IPS-NIHi7 (cell line): Measurements from ENCODE around the gene TBC1D9B.
"Not testable (repeated sequence)": the region's sequence is repeated elsewhere in the genome, so short reads cannot be mapped to it uniquely, and the experiment has no call there.

Experiments
- DNase-seq: peaks from one replicate; pipeline ENCODE4 v3.0.0; 2012; ENCODE audit warnings: mixed read lengths; ENCODE audit errors: extremely low spot score

Gene TBC1D9B

DNA sequence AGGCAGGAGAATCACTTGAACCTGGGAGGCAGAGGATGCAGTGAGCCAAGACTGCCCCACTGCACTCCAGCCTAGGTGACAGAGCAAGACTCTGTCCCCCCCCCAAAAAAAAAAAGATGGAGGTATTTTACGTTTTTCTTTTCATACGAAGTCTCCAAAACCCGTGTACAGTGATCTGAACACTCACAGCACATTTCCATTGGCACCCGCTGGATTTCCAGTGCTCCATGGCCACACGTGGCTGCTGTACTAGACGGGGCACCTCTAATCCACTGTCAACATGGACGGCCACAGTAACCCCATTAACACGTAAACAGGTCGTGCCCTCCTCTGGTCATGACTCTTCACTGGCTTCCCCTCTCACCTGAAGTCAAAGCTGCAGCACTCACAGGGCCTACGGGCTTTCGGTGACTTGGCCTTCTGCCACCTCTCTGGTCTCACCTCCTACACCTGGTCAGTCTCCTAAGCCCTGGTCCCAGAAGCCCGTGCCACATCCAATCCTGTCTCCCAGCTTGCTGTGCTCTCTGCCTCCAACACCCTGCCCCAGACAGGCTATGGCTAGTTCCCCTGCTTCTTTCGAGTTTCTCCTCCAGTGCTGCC is 22.1 kb downstream of the TBC1D9B start:
- no peak for DNase-seq

DNA sequence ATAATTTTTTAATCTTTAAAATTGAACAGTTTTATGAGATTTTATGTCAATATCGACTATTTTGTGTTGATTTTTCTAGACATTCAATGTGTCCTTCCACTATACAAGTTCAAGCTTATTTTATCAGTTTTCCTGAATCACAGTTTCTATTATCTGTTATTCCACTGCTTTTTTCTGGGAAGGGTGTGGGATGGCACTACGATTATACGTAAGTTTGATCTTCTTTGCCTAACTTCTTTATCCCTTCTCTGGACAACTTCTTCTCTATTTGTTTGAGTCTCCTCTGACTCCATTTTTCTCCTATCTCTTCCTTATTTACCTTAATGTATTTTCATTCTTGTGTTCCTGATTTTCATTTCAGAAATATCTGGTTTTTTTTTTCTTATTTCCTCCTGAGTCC is 24.5 kb downstream of the TBC1D9B start:
- no peak for DNase-seq

DNA sequence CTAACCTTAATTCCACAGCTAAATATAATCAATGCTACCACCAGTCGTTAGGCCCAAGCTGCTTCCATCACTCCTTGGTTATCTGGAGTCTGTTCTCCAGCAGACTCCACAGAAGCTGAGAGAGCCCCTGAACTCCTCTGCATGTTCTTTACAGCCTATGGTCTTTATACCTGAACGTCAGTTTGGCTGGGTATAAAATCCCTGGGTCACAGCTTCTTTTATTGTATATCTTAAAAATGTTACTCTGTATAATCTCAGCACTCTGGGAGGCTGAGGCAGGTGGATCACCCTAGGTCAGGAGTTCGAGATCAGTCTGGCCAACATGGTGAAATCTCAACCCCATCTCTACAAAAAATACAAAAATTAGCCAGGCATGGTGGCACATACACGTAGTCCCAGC is 25.4 kb downstream of the TBC1D9B start:
- no peak for DNase-seq

DNA sequence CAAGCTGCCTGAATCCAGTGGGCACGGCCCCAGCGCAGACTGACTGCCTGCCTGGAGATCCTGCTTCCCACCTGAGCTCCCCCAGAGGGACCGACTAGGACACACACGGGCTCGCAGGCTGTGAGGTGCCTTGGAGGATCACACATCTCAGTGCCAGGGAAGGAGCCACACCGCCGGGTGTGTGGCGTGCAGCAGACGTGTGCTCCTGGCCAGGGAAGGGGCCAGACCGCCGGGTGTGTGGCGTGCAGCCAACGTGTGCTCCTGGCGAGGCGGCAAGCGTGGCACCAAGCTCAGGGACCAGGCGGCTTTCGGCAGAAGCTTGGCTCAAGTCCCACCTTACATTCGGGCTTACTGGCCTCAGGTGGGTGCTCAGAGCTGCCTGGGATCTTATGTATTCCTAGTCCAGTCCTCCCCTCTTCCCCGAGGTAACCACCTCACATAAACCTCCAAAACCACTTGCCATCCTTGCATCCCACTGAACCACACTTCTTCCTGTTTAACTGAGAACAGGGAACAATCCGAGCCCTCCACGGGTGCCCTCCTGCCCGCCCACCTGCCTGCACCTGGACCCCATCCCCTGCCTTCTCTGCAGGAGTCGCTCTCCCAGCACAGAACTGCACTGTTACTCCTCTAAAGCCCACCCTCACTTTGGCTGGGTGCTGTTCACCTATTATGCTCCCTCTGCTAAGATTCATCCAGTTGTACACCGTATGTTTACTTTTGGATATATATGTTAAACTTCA is 26.7 kb downstream of the TBC1D9B start:
- DNase-seq = no peak

DNA sequence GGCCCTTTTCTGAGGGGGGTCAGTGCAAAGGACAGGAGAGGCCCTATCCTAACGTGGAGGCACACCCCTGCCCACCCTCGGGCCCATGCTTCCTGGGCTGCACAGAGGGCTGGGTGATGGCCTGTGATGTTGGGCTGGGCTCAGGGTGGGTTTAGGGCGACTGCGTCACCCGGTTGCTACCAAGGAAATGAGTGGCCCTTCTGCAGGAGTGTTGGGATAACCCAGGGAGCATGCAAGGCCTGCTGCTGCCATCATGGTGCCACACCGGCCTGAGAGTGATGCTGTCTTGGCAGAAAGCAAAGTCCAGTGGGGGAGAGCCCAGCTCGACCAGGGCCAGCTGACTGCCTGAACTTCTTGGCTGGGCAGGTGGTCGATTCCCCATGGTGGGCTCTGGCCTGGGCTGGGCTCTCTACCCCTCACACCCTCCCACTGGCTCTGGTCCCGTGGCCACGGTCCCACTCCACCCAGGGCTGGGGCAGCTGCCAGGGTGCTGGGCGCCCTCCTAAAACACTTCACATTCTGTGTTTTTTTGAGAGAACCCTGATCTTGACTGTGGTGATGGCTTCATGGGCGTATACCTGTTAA is 27.5 kb downstream of the TBC1D9B start:
- DNase-seq = no peak

DNA sequence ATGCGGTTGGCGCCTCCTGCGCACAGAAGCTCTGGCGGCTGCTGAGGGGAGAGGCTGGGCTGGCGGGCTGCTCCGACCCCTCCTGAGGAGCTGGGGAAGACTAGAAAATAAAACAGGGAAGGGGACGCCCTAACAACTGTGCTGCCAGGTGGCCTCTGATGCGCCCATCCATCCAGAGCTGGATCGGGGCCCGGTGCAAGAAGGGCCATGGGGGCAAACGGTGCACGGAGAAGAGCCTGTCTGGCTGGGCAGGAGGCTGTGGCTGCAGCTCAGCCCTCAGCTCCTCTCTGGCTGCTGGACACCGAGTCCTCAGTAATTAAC is 28.0 kb downstream of the TBC1D9B start:
- DNase-seq = no peak

DNA sequence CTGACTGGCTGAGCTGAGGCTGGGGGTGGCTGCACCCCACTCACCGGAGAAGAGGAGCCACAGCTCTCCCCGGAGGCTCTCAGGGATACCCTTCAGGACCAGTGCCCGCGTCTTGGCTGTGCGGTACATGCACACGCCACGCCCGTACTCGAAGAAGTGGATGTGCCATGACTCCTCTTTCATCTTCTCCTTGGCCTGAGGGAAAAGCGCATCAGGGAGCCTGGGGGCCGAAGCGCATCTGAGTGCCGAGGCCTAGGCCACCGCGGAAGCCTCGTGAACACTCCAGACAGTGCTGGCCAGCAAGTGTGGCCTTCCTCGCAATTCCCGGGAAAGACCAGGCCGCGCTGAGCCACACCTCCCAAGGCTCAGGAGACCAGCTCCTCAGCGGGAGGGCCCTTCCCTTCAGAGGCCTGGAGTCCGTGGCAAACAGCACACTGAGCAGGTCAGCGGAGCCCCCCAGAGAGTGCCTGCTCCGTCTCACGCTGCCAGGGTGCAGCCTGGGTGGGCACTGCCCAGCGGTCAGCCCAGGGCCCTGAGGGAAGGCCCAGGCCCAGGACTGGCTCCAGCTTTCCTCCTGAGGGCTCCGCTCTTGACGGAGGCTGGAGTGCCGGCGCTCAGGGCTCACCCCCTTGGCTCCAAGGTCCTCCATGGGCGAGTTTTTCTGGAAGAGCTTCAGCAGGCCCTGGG is 28.6 kb downstream of the TBC1D9B start:
- no peak for DNase-seq

DNA sequence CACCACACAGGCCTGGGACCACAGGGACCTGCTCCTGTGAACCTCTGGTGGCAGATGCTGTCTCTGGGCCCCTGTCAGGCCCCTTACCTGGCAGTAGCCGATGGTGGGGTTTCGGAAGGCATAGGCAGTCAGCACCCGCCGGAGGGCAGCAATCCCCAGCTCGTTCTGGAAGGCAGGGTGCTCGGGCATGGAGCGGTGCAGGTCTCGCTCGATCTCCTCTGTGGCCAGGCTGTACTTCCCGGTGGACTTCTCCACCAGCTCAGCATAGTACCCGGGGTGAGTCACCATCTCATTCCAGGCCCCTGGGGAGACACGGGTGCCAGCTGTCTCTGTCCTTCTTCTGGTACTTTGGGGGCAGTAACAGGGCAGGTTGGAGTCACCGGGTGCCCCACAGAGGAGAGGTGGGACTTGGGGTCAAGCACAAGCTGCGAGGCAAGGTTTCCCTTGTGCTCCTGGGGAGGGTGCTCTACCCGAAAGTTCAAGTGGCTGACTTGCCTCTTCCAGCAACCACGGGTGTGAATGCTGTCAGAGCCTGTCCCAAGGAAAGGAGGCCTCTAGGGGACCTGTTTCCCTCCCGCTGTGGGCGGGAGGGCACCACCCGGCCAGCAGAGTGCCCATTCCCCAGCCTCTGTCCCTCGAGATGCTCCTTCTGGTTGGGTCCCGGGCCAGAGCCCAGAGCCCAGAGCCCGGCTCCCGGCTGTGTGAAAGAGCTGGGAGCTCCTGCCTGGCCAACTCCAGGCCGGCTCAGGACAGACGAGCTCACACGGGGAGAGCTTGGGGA is 29.3 kb downstream of the TBC1D9B start:
- DNase-seq = no peak

DNA sequence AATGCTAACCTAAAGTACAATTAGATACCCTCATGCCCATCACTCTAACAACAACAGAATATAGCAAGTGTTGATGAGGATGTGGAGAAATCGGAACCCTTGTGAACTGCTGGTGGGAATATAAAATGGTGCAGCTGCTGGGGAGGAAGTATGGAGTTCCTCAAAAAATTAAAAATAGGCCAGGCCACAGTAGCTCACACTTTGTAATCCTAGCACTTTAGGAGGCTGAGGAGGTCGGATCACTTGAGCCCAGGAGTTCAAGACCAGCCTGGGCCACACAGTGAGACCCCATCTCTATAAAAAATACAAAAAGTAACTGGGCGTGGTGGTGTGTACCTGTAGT is 31.1 kb downstream of the TBC1D9B start:
- no peak for DNase-seq

DNA sequence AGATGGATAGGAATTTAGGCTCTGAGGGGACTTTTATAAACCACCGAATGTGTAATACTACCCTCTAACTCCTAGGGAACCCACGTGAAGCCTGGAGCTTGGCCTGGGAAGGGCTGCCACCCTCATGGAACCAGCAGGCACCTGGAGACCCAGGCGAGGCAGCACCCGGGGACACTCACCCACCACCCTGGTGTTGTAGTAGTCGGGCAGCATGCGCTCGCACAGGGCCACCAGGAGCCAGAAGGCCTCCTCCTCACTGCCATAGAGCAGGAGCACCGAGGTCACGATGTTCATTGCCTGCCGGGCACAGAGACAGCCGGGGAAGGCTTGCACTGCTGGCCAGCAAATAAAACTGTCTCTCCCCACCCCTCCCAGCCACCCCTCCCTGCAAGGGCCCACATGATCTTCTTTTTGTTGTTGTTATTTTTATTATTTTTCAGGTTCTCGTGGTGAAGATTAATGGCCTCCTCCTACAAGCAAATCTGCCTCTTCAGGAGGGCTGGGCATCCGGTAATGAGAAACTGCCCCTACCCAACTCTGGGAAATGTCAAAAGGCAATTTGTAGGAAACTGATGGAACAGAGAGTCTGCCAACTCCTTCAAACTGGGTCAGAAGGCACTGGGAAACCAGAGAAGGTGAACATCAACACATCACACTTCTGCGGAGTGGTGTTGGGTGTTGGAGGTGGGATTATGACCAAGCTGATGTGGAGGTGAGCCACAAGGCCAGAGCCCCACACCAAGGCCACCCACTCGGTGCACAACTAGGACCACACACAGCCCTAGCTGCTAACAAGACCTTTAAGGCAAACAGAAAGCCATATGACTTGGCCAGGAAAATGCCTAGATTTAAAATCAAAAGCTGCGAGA is 31.7 kb downstream of the TBC1D9B start:
- no peak for DNase-seq

DNA sequence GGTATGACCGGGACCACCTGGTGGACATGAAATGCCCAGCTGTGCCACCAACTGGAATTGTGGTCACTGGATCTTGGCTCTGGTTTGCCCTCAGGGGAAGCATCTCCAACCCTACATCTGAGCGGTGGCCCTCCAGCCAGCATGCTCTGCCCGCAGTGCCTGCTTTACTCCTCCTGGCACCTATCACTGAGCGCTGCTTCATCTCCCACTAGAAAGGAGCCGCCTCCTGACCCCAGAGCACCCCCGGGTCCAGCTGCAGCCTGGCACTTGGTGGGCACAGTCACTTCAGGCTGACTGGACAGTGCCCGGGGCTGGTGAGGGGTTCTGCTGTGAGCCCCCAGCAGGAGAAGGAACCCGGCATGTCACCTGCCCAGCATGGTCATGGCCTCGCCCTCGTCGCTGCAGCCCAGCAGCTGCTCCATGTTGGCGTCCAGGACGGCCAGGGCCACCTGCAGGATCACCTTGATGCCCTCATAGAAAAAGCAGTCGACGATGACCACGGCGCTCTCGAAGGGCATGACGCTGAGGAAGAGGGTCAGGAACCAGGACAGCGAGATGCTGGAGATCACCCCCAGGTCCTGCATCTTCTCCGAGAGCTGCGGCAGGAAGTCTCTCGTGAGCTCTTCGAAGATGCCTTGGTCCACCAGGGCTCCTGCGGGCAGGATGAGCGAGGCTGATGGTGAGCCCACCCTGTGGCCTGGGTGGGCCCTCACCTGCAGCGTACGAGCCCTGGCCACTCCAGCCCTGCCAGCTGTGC is 33.0 kb downstream of the TBC1D9B start:
- DNase-seq = no peak

DNA sequence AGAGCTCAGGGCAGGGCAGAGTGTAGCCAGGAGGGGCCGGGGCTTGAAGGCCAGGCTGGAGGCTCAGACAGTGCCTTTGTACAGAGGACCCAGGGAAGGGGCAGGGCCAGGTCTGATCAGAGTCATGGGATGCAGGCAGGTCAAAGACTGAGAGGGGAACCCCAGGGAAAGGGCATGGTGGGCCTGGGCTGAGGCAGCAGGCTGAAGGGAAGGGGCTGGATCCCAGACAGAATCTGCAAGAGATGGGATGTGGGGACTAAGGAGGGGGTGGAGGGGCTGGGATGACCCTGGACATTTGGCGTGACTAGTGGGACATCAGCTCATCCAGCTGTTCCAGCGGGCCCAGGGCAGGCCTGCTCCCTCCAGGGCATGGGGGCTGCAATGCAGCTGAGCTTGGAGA is 33.6 kb downstream of the TBC1D9B start:
- no peak for DNase-seq

DNA sequence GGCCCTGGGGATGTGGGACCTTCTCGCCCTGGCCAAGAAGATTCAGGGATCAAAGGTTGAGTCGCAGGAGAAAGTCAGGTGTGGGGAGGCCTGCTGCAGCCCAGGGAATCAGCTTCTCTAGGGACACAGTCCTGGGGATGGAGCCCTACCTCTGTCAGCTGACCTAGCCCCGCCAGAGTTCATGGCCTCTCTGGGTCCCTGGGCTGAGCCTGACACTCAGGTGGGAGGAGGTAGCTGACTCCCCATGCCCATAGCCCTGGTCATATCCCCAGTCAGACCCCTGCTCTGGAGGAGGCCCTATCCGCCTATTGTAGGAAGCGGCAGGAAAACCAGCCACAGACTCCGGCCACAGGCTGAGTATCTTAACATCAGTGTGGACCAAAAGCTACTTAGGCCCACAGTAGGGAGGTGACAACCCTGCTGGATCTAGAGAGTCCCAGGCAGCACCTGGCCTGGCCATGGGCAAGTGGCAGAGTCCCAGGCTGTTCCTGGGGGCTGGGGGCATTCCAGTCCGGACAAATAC is 34.0 kb downstream of the TBC1D9B start:
- DNase-seq = no peak

DNA sequence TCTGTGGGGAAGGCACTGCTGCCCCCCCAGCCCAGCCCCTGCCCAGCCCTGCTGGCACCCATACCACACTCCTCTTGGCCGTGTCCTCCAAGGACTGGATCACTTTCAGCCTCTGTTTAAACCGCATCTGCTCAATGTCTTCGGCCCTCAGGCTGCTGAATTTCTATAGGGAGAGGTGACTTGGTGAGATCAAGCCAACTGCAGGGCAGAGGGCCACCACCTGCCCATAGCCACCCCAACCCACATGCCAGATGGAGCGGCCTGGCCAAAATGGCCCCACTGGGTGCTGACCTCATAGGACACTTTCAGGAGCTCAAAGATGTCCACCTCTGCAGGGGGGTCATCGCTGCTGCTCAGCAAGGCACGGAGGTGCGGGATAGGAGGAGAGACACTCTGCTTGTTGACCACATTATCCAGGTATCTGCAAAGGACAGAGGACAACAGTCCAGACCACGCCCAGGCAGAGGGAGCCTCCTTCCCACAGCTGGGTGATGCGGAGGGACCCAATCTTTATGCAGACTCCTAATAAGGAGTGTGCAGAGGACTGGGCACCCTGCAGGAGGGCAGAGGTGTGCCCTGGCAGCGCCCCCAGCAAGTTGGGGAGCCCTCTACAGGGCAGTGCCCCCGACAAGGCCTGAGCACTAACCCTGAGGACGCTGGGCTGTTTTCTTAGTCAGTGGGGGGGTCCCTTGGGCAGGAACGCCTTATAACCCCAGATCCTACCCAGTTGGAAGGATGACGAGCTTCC is 34.7 kb downstream of the TBC1D9B start:
- DNase-seq = no peak

DNA sequence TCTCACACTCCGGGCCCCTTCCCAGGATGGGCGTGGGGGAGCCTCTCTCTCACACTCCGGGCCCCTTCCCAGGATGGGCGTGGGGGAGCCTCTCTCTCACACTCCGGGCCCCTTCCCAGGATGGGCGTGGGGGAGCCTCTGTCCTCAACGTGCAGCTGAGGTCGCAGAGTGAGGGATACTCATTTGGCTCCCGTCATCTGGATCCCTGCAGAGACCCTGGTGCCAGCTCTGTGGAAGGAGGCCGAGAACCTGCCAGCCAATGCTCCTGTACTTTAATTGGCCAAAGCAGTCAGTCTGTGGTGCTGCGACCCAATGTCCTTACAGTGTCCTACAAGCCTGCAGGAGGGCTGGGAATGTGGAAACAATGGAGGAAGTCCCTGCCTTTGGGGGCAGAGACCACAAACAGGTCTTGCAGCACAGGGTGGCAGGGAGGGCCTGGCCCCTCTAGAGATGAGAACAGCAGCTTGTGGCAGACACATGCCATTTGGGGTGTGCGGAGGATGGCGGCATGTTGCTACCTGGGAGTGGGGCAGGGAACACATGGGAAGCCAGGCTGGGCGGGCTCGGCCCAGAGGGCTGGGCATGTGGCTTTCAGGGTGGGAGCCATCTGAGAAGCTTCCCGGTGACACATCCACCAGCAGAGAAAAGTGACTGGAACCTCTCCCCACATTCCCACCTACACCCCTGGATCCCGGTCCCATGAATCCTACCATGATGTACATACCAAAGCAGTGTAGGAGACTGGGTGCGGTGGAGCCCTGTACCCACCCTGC is 35.5 kb downstream of the TBC1D9B start:
- no peak for DNase-seq

DNA sequence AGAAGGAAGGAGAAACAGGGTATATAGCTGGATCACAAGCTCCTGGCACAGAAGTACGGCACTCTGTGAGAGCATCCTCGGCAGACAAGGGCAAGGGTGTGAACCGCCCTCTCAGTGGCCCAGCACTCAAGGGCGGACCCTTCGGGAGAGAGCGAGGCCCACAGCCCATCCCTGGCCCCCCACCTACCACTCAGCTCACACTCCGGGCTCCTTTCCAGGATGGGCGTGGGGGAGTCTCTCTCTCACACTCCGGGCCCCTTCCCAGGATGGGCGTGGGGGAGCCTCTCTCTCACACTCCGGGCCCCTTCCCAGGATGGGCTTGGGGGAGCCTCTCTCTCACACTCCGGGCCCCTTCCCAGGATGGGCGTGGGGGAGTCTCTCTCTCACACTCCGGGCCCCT is 36.2 kb downstream of the TBC1D9B start:
- DNase-seq = not testable (repeated sequence)

DNA sequence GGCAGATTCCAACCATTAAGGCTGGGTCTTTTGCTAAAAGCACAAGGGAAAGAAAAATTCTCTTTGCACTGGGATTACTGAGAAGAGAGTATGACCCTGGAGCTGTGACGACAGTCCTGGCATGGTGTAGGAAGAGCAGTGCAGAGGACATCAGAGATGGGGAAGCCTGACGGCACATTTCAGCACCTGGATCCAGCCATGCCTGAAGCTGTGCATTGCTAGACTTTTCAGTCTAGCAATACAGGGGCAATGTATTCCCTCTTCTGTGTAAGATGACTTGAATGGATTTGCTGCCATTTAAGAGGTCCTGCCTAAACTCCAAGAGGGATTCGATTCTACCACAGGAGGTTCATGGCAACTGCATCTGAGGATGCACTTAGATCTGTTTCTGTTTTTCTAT is 36.7 kb downstream of the TBC1D9B start:
- DNase-seq = no peak

DNA sequence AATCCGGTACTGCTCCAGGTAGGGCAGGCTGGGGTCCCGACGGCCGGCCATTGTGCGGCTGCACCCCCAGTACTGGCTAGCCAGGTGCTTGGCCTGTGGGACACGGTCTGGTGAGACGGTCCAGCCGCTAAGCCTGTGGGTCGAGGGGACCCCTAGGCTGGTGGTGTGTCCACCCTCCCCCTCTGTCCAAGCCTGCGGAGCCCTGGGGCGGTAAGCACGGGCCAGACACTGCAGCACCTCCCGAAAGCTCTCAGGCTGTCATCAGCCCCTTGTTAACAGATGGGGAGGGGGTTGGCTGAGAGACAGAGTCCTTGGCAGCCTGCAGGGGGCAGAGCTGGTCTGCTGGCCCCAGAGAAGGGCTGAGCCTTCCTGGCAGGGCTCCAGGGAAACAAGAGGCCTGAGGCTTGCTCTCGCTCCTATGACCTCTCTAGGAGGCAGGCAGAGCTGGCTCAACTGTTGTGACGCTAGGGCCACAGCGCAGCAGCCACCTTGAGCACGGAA is 37.2 kb downstream of the TBC1D9B start:
- DNase-seq = peak; percentile 83
